Left lung (tissue), 10 donors: Measurements from ENCODE around the gene GRAMD2B. TPM values are rescaled to one million over a fixed set of nuclear protein-coding genes. Genes with fewer than 3 reads are reported as not detected.

ENCODE experiments used
- ATAC-seq: fragments of 200-7000 bp; cut with Tn5 transposase; one replicate; pipeline ENCODE4 v1.9.1; 2020; ENCODE audit warnings: moderate library complexity
- DNase-seq, 4 donors: peaks; one replicate each; pipeline ENCODE4 v3.0.0-alpha.2; 2013 to 2020
- H3K27ac ChIP-seq, 2 donors: fragments of 200-600 bp; sonication (generic) in 1 of 2; one replicate each; pipeline versions ENCODE4 v1.5.0 to v1.8.0; 2020 to 2021
- H3K27me3 ChIP-seq, 2 donors: fragments of 200-600 bp; sonication (generic) in 1 of 2; one replicate each; pipeline versions ENCODE4 v1.5.0 to v1.8.0; 2020 to 2021
- H3K36me3 ChIP-seq, 2 donors: fragments of 200-600 bp; sonication (generic) in 1 of 2; one replicate each; pipeline versions ENCODE4 v1.5.0 to v1.8.0; 2020 to 2021
- H3K4me1 ChIP-seq, 2 donors: fragments of 200-600 bp; one replicate each; pipeline ENCODE4 v1.8.0; 2021
- H3K4me3 ChIP-seq, 2 donors: fragments of 200-600 bp; sonication (generic) in 1 of 2; one replicate each; pipeline versions ENCODE4 v1.5.0 to v1.8.0; 2020 to 2021; ENCODE audit warnings: mild to moderate bottlenecking in 1 of 2
- H3K9me3 ChIP-seq, 2 donors: fragments of 200-600 bp; sonication (generic) in 1 of 2; one replicate each; pipeline versions ENCODE4 v1.5.0 to v1.8.0; 2020 to 2021
- intact Hi-C, 2 donors: fragments of 100-400 bp; cut with DNase I; formaldehyde crosslinking; loops; one replicate each; pipeline versions ENCODE4 v1.11.2 to v1.14.2; 2022
- polyA plus RNA-seq, 6 donors: library from polyadenylated mRNA; unstranded; fragments of 120-200 nt; gene quantifications; one replicate each; pipeline ENCODE4 v1.2.1, GENCODE V29; 2013; ENCODE audit not compliant: insufficient read length in 6 of 6
- total RNA-seq, 2 donors: library from RNA; stranded (reverse); fragmentation: NEBNext Ultra II Directional; extraction: Animal tissue kit (Norgen Biotek cat#: 25700); gene quantifications; one replicate each; pipeline ENCODE4 v1.2.1, GENCODE V29; 2021
- TF ChIP-seq, protein P1 (sequence below), 2 donors: fragments of 200-600 bp; sonication (generic) in 1 of 2; IDR thresholded peaks; one replicate each; pipeline versions ENCODE4 v1.5.0 to v1.8.0; 2021; ENCODE audit warnings: antibody characterized with exemption in 2 of 2
- donor health status: DM: no; HTN: yes; CAD: no.
- donor health status: DM: no; HTN: no; CAD: no.

Gene GRAMD2B
- total and polyA plus RNA-seq, 8 donors, result 9.8 to 19.2 (median 11.6) TPM

DNA sequence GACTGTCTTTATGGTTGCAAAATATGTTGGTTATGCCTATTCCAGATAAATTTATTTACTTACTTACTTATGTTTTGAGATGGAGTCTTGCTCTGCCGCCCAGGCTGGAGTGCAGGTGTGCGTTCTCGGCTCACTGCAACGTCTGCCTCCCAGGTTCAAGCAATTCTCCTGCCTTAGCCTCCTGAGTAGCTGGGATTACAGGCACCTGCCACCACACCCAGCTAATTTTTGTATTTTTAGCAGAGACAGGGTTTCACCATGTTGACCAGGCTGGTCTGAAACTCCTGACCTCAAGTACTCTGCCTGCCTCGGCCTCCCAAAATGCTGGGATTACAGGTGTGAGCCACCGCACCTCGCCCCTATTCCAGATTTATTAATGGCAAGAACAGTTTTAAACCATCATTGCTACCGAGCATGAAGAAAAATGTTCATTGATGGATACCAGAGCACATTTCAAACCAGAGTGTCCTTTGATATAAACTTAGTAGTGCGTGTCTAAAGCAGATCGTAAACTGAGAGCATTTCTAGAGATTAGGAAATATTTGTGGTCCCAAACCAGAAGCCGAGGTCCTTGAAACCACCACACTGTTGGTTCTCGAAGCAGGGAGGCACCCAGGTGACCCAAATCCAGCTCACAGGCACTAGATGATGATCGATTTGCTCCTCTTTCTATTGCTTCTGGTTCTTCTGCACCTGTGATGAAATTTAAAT is 85.2 kb downstream of the GRAMD2B start:
- ATAC-seq (no peak), DNase-seq (no peak)
- Histone ChIP-seq H3K4me1 (peaks cover 8 to 13% of the 10 kb centered on the region in 2 donors), H3K9me3 (no peaks in the 10 kb centered on the region), H3K4me3 (no peak overlapping the region), H3K27ac (peak overlapping the region; percentile 41 to 49), H3K27me3 (no peaks in the 10 kb centered on the region), H3K36me3 (no peaks in the 10 kb centered on the region)
- intact Hi-C loops, result no loop called here
- TF ChIP-seq, protein P1, sequence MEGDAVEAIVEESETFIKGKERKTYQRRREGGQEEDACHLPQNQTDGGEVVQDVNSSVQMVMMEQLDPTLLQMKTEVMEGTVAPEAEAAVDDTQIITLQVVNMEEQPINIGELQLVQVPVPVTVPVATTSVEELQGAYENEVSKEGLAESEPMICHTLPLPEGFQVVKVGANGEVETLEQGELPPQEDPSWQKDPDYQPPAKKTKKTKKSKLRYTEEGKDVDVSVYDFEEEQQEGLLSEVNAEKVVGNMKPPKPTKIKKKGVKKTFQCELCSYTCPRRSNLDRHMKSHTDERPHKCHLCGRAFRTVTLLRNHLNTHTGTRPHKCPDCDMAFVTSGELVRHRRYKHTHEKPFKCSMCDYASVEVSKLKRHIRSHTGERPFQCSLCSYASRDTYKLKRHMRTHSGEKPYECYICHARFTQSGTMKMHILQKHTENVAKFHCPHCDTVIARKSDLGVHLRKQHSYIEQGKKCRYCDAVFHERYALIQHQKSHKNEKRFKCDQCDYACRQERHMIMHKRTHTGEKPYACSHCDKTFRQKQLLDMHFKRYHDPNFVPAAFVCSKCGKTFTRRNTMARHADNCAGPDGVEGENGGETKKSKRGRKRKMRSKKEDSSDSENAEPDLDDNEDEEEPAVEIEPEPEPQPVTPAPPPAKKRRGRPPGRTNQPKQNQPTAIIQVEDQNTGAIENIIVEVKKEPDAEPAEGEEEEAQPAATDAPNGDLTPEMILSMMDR (IDR thresholded peaks at IDR 0.05), result no peak

DNA sequence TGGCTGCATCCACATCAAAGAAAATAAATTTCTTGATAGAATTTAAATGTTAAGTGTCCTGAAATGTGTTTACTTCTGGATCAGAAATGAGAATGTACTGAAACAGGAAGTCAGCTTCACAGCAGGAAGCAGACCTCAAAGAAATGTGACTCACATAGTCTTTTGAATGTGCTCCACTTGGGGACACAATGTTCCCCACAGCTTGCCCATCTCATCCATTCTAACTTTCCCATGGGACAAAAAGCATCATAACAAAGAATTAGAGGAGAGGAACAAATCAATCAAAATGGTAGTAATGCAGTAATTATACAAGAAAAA is 85.7 kb downstream of the GRAMD2B start:
- peaks cover 2 to 10% of the 10 kb centered on the region in 2 donors for H3K4me1 ChIP-seq
- TF ChIP-seq, protein P1 (IDR thresholded peaks at IDR 0.05), result no peak
- H3K27me3 ChIP-seq, result no peaks in the 10 kb centered on the region
- H3K9me3 ChIP-seq, result no peaks in the 10 kb centered on the region
- ATAC-seq, result peak; percentile 36
- peak overlapping the region; percentile 41 to 49 for H3K27ac ChIP-seq
- H3K4me3 ChIP-seq, result no peak overlapping the region
- no peak for DNase-seq
- intact Hi-C loops, result no loop called here
- H3K36me3 ChIP-seq, result no peaks in the 10 kb centered on the region

DNA sequence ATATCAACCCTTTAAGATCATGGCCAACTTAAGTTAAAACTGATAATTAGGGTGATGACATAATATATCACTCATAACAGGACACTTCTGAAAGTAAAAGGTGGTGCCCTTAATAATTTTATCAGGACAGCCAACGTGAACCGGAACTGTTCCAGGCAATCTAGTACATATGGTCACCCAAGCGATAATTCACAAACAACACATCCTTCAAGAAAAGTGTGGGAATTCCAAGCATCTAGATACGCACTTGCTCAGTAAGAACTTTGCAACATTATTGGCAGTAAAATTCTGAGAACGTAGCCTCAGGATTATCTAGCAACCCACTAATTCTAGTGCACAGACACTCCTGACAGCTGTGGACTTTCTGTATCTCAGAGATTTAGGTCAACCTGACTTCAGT is 86.1 kb downstream of the GRAMD2B start:
- intact Hi-C loops, result no loop called here
- DNase-seq (no peak), ATAC-seq (no peak)
- no peak overlapping the region for H3K4me3 ChIP-seq
- peaks cover 0 to 10% of the 10 kb centered on the region in 2 donors for H3K4me1 ChIP-seq
- H3K27me3 ChIP-seq, result no peaks in the 10 kb centered on the region
- no peaks in the 10 kb centered on the region for H3K9me3 ChIP-seq
- H3K27ac ChIP-seq, result peak overlapping the region in 1 of 2 donors; percentile 49
- TF ChIP-seq, protein P1 (IDR thresholded peaks at IDR 0.05), result no peak
- no peaks in the 10 kb centered on the region for H3K36me3 ChIP-seq

DNA sequence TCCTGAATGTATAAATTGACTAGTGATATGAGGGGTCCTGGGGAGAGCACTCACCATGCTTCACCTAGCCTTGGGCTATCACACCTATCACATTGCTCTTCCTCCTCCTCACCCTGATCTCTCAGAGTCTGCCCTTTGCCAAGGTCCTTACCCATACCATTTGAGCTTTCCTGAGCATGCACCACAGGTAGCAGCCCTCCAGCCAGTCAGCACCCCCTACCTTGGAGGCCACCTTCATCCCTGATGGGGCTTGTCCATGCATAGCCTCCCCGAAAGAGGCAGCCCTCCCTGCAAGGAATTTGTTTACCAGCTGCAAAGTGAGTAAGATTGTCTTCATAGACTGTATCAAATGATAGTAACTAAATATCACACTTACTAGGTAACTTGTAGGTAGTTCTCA is 88.8 kb downstream of the GRAMD2B start:
- TF ChIP-seq, protein P1 (IDR thresholded peaks at IDR 0.05), result no peak
- Histone ChIP-seq H3K36me3 (no peaks in the 10 kb centered on the region), H3K27ac (no peak overlapping the region), H3K27me3 (no peaks in the 10 kb centered on the region), H3K4me1 (peaks cover 0 to 10% of the 10 kb centered on the region in 2 donors), H3K9me3 (no peaks in the 10 kb centered on the region), H3K4me3 (no peak overlapping the region)
- ATAC-seq (no peak), DNase-seq (no peak)
- intact Hi-C loops, result no loop called here

DNA sequence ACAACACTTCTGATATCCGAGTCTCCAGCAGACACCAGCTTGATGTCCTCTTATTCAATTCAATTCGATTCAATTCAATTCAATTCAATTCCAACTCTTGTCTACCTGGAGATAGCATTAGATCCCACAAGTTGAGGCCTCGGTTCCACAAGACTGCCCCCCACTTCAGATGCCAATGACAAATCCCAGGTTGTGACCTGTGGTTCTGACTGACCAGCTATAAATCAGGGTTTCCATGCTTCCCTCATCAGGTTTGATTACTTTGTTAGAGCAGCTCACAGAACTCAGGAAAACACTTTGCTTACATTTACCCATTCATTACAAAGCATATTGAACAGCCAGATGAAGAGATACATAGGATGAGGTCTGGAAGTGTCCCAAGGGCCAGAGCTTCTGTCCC is 89.2 kb downstream of the GRAMD2B start:
- DNase-seq (no peak), ATAC-seq (no peak)
- Histone ChIP-seq H3K4me1 (peaks cover 0 to 10% of the 10 kb centered on the region in 2 donors), H3K27ac (no peak overlapping the region), H3K27me3 (no peaks in the 10 kb centered on the region), H3K4me3 (no peak overlapping the region), H3K36me3 (no peaks in the 10 kb centered on the region), H3K9me3 (no peaks in the 10 kb centered on the region)
- TF ChIP-seq, protein P1 (IDR thresholded peaks at IDR 0.05), result no peak
- intact Hi-C loops, result no loop called here
